WERI-Rb-1 (cell line): Measurements from ENCODE around the gene NAA38.
A peak's percentile ranks its signal among the peaks of the same experiment; 100 is the strongest.

ENCODE experiments used
- DNase-seq: peaks from one replicate; pipeline ENCODE4 v3.0.0-alpha.2; 2020
- H3K27ac ChIP-seq: fragments of 250-450 bp; sonication (Bioruptor Pico); 2 replicates; pipeline ENCODE4 v1.5.1; 2020; ENCODE audit warnings: mild to moderate bottlenecking, moderate library complexity
- H3K27me3 ChIP-seq: fragments of 250-450 bp; sonication (Bioruptor Pico); 2 replicates; pipeline ENCODE4 v1.5.1; 2021; ENCODE audit warnings: mild to moderate bottlenecking, low read depth, moderate library complexity; ENCODE audit not compliant: insufficient read depth, severe bottlenecking
- H3K36me3 ChIP-seq: fragments of 250-450 bp; sonication (Bioruptor Pico); 2 replicates; pipeline ENCODE4 v1.5.1; 2020; ENCODE audit warnings: mild to moderate bottlenecking, moderate library complexity
- H3K4me3 ChIP-seq: 2 replicates; pipeline ENCODE4 v1.5.1; 2011; ENCODE audit warnings: low read depth, mild to moderate bottlenecking, control low read depth, low read length
- H3K9me3 ChIP-seq: fragments of 250-450 bp; sonication (Bioruptor Pico); 2 replicates; pipeline ENCODE4 v1.5.1; 2021; ENCODE audit warnings: mild to moderate bottlenecking, moderate library complexity; ENCODE audit not compliant: severe bottlenecking
- CTCF ChIP-seq: IDR thresholded peaks from 2 replicates; pipeline ENCODE4 v1.5.1; 2011; ENCODE audit warnings: low read depth, mild to moderate bottlenecking, control low read depth, inconsistent platforms, low read length

Gene NAA38

GRCh38 chr17:7843536-7844291, 13.6 kb downstream of the NAA38 start:
- Histone ChIP-seq H3K9me3 (no peaks in the 10 kb centered on the region), H3K27me3 (no peaks in the 10 kb centered on the region), H3K27ac (peak overlapping the region; percentile 91), H3K36me3 (peaks cover 18% of the 10 kb centered on the region), H3K4me3 (peak overlapping the region; percentile 58)
- DNase-seq: peak; percentile 81
- no peak for TF ChIP-seq CTCF

GRCh38 chr17:7843257-7843535, 14.2 kb downstream of the NAA38 start:
- Histone ChIP-seq H3K4me3 (peak overlapping the region; percentile 58), H3K27me3 (no peaks in the 10 kb centered on the region), H3K9me3 (no peaks in the 10 kb centered on the region), H3K36me3 (peaks cover 16% of the 10 kb centered on the region), H3K27ac (peak overlapping the region; percentile 91)
- no peak for DNase-seq
- no peak for TF ChIP-seq CTCF

- no peak for TF ChIP-seq CTCF
- Histone ChIP-seq H3K27me3 (no peaks in the 10 kb centered on the region), H3K9me3 (no peaks in the 10 kb centered on the region), H3K36me3 (peaks cover 14% of the 10 kb centered on the region), H3K27ac (peak overlapping the region; percentile 89), H3K4me3 (peak overlapping the region; percentile 58)
- DNase-seq: no peak
Observed at GRCh38 chr17:7842380-7843256, 14.7 kb downstream of the NAA38 start.

- peak overlapping the region; percentile 58 for H3K4me3 ChIP-seq
- H3K27me3 ChIP-seq: no peaks in the 10 kb centered on the region
- peak; percentile 94 for DNase-seq
- no peak for TF ChIP-seq CTCF
- H3K9me3 ChIP-seq: no peaks in the 10 kb centered on the region
- H3K27ac ChIP-seq: peak overlapping the region; percentile 89
- H3K36me3 ChIP-seq: peaks cover 10% of the 10 kb centered on the region
Observed at GRCh38 chr17:7841915-7842379, 15.4 kb downstream of the NAA38 start.

GRCh38 chr17:7841396-7841914, 15.9 kb downstream of the NAA38 start:
- Histone ChIP-seq H3K27me3 (no peaks in the 10 kb centered on the region), H3K27ac (peak overlapping the region; percentile 89), H3K4me3 (peak overlapping the region; percentile 58), H3K36me3 (peaks cover 7% of the 10 kb centered on the region), H3K9me3 (no peaks in the 10 kb centered on the region)
- DNase-seq: peak; percentile 75
- TF ChIP-seq CTCF: peak; percentile 19; the same call in 1 of the 2 replicates
